A549 treated with RU486 at 1 μM for 4 hours (cell line): ENCODE measurements around the gene CYP4A22. TPM values are rescaled to one million over a fixed set of nuclear protein-coding genes. Genes with fewer than 3 reads are reported as not detected.

ENCODE experiments used
- total RNA-seq: library from RNA; stranded (reverse); fragments of 200-300 nt; extraction: Qiagen RNA extraction; gene quantifications from 5 replicates; pipeline ENCODE4 v1.2.3, GENCODE V29; 2022; ENCODE audit warnings: low read depth

The CYP4A22 gene, protein sequence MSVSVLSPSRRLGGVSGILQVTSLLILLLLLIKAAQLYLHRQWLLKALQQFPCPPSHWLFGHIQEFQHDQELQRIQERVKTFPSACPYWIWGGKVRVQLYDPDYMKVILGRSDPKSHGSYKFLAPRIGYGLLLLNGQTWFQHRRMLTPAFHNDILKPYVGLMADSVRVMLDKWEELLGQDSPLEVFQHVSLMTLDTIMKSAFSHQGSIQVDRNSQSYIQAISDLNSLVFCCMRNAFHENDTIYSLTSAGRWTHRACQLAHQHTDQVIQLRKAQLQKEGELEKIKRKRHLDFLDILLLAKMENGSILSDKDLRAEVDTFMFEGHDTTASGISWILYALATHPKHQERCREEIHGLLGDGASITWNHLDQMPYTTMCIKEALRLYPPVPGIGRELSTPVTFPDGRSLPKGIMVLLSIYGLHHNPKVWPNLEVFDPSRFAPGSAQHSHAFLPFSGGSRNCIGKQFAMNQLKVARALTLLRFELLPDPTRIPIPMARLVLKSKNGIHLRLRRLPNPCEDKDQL
- not detected in 5 replicates for total RNA-seq

DNA sequence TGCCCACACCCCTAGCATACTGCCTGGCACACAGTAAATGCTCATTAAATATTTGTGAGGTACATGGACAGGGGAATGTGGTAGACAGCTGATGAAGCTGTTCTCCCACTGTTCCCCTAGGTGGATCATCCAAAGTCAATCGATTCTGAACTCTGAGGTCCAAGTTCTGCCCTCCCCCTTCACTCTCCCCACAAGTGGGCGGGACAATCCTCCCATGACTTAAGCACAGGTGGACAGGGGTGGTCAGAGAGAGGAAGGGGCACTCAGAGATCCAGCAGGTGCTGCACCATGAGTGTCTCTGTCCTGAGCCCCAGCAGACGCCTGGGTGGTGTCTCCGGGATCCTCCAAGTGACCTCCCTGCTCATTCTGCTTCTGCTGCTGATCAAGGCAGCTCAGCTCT, at the start of gene CYP4A22:
Gene CYP4A22, plus strand, starts transcription at position 244 of the 400 bp plus-strand sequence. Its CDS starts 45 bp downstream, at position 289.

DNA sequence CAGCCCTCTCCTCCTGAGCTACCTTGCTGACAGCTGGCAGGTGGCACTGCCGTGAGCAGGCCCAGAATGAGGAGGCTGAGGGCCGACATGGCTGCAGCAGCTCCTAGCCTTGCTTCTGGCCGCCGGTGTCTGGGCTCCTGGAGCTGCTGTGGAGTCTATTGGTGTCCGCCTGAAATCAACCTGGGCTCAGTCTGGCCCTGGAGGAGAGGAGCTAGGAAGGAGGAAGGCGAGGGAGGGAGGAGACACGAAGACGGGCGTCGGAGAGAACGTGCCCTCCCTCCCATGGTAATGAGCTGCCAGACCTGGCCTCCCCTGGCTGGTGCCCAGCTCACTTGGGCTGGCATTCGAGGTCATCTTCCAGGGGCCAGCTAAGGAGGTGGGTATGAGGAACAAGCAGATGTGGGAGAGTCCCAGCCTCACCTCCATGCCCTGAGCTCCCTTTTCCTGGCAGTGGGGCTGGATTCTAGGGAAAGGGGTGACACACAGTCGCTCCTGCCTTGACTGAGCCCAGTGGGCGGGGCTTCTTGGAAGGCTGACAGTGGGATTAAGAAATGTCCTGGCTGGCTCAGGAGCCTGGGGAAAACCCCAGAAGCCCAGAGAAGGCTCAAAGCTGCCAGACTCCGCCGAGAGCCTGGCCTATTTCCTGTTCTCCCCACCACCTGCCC, 52.7 kb downstream of the CYP4A22 start, which contains the start of gene PDZK1IP1:
Gene PDZK1IP1, minus strand, starts transcription at position 193 of the 665 bp plus-strand sequence. Its CDS starts 104 bp downstream, at position 89.

Other genes starting within 250 kb of the CYP4A22 start
- gene CYP4A11, start 196.0 kb upstream of the CYP4A22 start, total RNA-seq: not detected in 5 replicates
- gene CYP4X1, start 113.8 kb upstream of the CYP4A22 start, total RNA-seq: 0.07 to 0.08 TPM in 2 of 5 replicates, not detected in the others
- gene CYP4Z1, start 70.2 kb upstream of the CYP4A22 start, total RNA-seq: not detected in 5 replicates
- gene PDZK1IP1, start 52.6 kb downstream of the CYP4A22 start, total RNA-seq: 5.3 to 10.5 TPM (median 7.8 TPM) in 5 replicates
- gene TAL1, start 94.8 kb downstream of the CYP4A22 start, total RNA-seq: 0.03 TPM in 1 of 5 replicates, not detected in the others
- 8.0 to 11.0 TPM (median 10.6 TPM) in 5 replicates for gene STIL, start 176.7 kb downstream of the CYP4A22 start, total RNA-seq
- gene CMPK1, start 196.3 kb downstream of the CYP4A22 start, total RNA-seq: 36.6 to 71.3 TPM (median 69.7 TPM) in 5 replicates